ENCODE data around the gene ADPRHL1.
"Not testable (repeated sequence)": the region's sequence is repeated elsewhere in the genome, so short reads cannot be mapped to it uniquely, and the experiment has no call there.

Gene ADPRHL1

GRCh38 chr13:113483081-113483480 lies 29.8 kb upstream of the ADPRHL1 start:
- no peak for DNase-seq

- DNase-seq: no peak
Measured at GRCh38 chr13:113479179-113479578, 25.9 kb upstream of the ADPRHL1 start.

- DNase-seq: no peak
Measured at GRCh38 chr13:113477724-113478123, 24.4 kb upstream of the ADPRHL1 start.

- DNase-seq: no peak
Measured at GRCh38 chr13:113476811-113477210, 23.5 kb upstream of the ADPRHL1 start.

- no peak for DNase-seq
Measured at GRCh38 chr13:113475911-113476310, 22.6 kb upstream of the ADPRHL1 start.

- DNase-seq: no peak
Measured at GRCh38 chr13:113475280-113475679, 22.0 kb upstream of the ADPRHL1 start.

- DNase-seq: no peak
Measured at GRCh38 chr13:113474179-113474578, 20.9 kb upstream of the ADPRHL1 start.

- DNase-seq: no peak
Measured at GRCh38 chr13:113472355-113473025, 19.2 kb upstream of the ADPRHL1 start.

GRCh38 chr13:113471844-113472243 lies 18.6 kb upstream of the ADPRHL1 start:
- no peak for DNase-seq

GRCh38 chr13:113470635-113471163 lies 17.4 kb upstream of the ADPRHL1 start:
- not testable (repeated sequence) for DNase-seq

- no peak for DNase-seq
Measured at GRCh38 chr13:113470073-113470472, 16.8 kb upstream of the ADPRHL1 start.

GRCh38 chr13:113469582-113469981 lies 16.3 kb upstream of the ADPRHL1 start:
- no peak for DNase-seq

- no peak for DNase-seq
Measured at GRCh38 chr13:113468472-113469201, 15.3 kb upstream of the ADPRHL1 start.

- DNase-seq: no peak
Measured at GRCh38 chr13:113468029-113468428, 14.7 kb upstream of the ADPRHL1 start.

GRCh38 chr13:113466383-113466782 lies 13.1 kb upstream of the ADPRHL1 start:
- DNase-seq: no peak

GRCh38 chr13:113465300-113465699 lies 12.0 kb upstream of the ADPRHL1 start:
- DNase-seq: no peak

GRCh38 chr13:113464476-113464875 lies 11.2 kb upstream of the ADPRHL1 start:
- no peak for DNase-seq

- no peak for DNase-seq
Measured at GRCh38 chr13:113461022-113461751, 7.9 kb upstream of the ADPRHL1 start.

GRCh38 chr13:113460599-113460998 lies 7.3 kb upstream of the ADPRHL1 start:
- DNase-seq: no peak

GRCh38 chr13:113460064-113460555 lies 6.8 kb upstream of the ADPRHL1 start:
- DNase-seq: no peak

GRCh38 chr13:113458253-113459065 lies 5.2 kb upstream of the ADPRHL1 start:
- DNase-seq: no peak

Data from nucleus accumbens (tissue), 56 donors.